SU-DHL-6 (cell line): ENCODE data around the gene SPHK1.

Experiments used
- H2AFZ ChIP-seq: fragments of 200-600 bp; sonication (generic); 2 replicates; pipeline ENCODE4 v1.6.1; 2014; ENCODE audit warnings: low read depth, mild to moderate bottlenecking, moderate library complexity, mixed read lengths, antibody characterized with exemption, low read length; ENCODE audit not compliant: severe bottlenecking
- H3F3A ChIP-seq: fragments of 200-600 bp; shearing (Covaris generic); 2 replicates; pipeline ENCODE4 v1.6.0; 2016; ENCODE audit warnings: antibody characterized with exemption, mild to moderate bottlenecking; ENCODE audit not compliant: insufficient read depth
- H3K27ac ChIP-seq: fragments of 200-600 bp; sonication (generic); 2 replicates; pipeline ENCODE4 v1.5.1; 2016; ENCODE audit warnings: low read depth, mild to moderate bottlenecking, low read length, moderate library complexity, mixed read lengths
- H3K27me3 ChIP-seq: fragments of 200-600 bp; sonication (generic), shearing (Covaris generic); 2 replicates; pipeline ENCODE4 v1.6.0; 2014; ENCODE audit warnings: mild to moderate bottlenecking, low read length
- H3K36me3 ChIP-seq: fragments of 200-600 bp; sonication (generic); 2 replicates; pipeline ENCODE4 v1.6.1; 2014; ENCODE audit warnings: mild to moderate bottlenecking, low read length, mixed read lengths
- H3K4me2 ChIP-seq: fragments of 300-600, 200-600 bp; shearing (Covaris generic), sonication (generic); 2 replicates; pipeline ENCODE4 v1.6.0; 2014; ENCODE audit warnings: low read length, low read depth, mild to moderate bottlenecking; ENCODE audit not compliant: poor library complexity, severe bottlenecking
- H3K4me3 ChIP-seq: fragments of 200-600 bp; sonication (generic); 2 replicates; pipeline ENCODE4 v1.5.1; 2014; ENCODE audit warnings: antibody characterized with exemption, low read length, mild to moderate bottlenecking, mixed read lengths; ENCODE audit not compliant: insufficient read depth, poor library complexity, severe bottlenecking
- H3K79me2 ChIP-seq: fragments of 200-600 bp; sonication (generic); 2 replicates; pipeline ENCODE4 v1.6.1; 2014; ENCODE audit warnings: mild to moderate bottlenecking, low read length, moderate library complexity; ENCODE audit not compliant: insufficient read depth
- H3K9ac ChIP-seq: fragments of 200-600 bp; sonication (generic); 2 replicates; pipeline ENCODE4 v1.7.0; 2014; ENCODE audit warnings: mild to moderate bottlenecking, low read length
- H3K9me2 ChIP-seq: fragments of 200-600 bp; sonication (generic); replicated peaks from 2 replicates; pipeline ENCODE4 v1.6.1; 2014; ENCODE audit warnings: low read length; ENCODE audit not compliant: insufficient read depth
- H3K9me3 ChIP-seq: fragments of 200-600 bp; sonication (generic); 2 replicates; pipeline ENCODE4 v1.6.1; 2014; ENCODE audit warnings: low read length, mixed read lengths; ENCODE audit not compliant: insufficient read depth
- H4K20me1 ChIP-seq: fragments of 200-600 bp; sonication (generic); 2 replicates; pipeline ENCODE4 v1.6.1; 2014; ENCODE audit warnings: low read depth, mild to moderate bottlenecking, antibody characterized with exemption, low read length, moderate library complexity, mixed read lengths
- EZH2phosphoT487 ChIP-seq: fragments of 200-600 bp; sonication (generic), shearing (Covaris generic); conservative IDR thresholded peaks from 2 replicates; pipeline ENCODE4 v1.6.1; 2018; ENCODE audit warnings: mild to moderate bottlenecking, antibody characterized with exemption, low read length, moderate library complexity, mixed read lengths
- TF ChIP-seq, protein P1 (sequence below): fragments of 200-600 bp; sonication (generic); IDR thresholded peaks from one replicate; pipeline ENCODE4 v1.5.1; 2017; ENCODE audit warnings: antibody characterized with exemption, mild to moderate bottlenecking, low read length, moderate library complexity; ENCODE audit not compliant: insufficient read depth, poor library complexity, severe bottlenecking

SPHK1 gene

DNA sequence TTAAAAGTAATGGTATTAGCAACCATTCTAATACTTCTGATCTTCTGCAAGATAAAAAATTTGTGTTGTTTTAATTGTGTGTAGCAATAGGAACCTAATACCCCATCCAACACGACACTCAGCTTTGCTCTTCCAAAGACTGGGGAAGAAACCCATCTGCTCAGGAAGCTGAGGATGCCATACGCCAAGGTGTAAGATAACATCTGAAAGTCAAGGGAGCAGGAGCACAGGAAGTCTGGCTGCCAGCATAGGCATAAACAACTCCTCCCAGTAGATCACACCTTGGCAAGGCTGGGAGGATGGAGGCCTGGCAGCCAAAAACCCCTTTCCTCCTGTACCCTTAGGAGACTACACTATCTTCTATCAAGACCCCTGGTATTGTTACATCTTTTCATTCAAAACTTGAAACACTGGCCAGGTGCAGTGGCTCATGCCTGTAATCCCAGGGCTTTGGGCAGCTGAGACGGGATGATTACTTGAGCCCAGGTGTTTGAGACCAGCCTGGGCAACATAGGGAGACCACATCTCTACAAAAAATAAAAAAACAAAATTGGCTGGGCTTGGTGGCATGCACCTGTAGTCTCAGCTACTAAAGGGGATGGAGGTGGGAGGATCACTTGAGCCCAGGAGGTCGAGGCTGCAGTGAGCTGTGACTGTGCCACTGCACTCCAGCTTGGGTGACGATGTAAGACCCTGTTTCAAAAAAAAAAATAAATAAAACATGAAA is 5.7 kb upstream of the SPHK1 start:
- Histone ChIP-seq H4K20me1 (no peaks in the 10 kb centered on the region), H3K27ac (no peak overlapping the region), H3K4me2 (no peak overlapping the region), H3K79me2 (no peaks in the 10 kb centered on the region), H2AFZ (no peak overlapping the region), H3K36me3 (no peaks in the 10 kb centered on the region), H3K4me3 (no peak overlapping the region), H3K9me3 (no peaks in the 10 kb centered on the region), H3K9me2 (no peaks in the 10 kb centered on the region), H3F3A (no peaks in the 10 kb centered on the region), H3K27me3 (no peaks in the 10 kb centered on the region), H3K9ac (no peak overlapping the region)
- no peak for TF ChIP-seq EZH2phosphoT487
- TF ChIP-seq, protein P1, sequence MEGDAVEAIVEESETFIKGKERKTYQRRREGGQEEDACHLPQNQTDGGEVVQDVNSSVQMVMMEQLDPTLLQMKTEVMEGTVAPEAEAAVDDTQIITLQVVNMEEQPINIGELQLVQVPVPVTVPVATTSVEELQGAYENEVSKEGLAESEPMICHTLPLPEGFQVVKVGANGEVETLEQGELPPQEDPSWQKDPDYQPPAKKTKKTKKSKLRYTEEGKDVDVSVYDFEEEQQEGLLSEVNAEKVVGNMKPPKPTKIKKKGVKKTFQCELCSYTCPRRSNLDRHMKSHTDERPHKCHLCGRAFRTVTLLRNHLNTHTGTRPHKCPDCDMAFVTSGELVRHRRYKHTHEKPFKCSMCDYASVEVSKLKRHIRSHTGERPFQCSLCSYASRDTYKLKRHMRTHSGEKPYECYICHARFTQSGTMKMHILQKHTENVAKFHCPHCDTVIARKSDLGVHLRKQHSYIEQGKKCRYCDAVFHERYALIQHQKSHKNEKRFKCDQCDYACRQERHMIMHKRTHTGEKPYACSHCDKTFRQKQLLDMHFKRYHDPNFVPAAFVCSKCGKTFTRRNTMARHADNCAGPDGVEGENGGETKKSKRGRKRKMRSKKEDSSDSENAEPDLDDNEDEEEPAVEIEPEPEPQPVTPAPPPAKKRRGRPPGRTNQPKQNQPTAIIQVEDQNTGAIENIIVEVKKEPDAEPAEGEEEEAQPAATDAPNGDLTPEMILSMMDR, result no peak

DNA sequence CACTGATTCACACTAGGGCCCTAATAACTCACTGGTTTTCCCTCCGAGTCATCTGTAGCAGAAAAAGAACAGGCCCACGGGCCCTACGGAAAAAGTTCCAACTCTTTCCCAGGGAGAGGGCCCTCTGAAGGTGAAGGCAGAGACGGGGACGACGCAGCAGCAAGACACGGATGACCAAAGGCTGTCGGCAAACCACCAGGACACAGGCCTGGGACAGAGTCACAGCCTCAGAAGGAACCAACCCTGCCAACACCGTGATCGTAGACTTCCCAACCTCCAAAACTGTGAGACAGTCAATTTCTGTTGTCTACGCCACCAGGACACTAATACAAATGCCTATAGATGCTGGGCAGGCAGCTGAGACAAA is 5.2 kb upstream of the SPHK1 start:
- no peaks in the 10 kb centered on the region for H3K9me3 ChIP-seq
- no peaks in the 10 kb centered on the region for H3K9me2 ChIP-seq
- H3K4me3 ChIP-seq, result no peak overlapping the region
- H3K27me3 ChIP-seq, result no peaks in the 10 kb centered on the region
- TF ChIP-seq, protein P1, result no peak
- TF ChIP-seq EZH2phosphoT487, result no peak
- no peak overlapping the region for H3K9ac ChIP-seq
- H3K79me2 ChIP-seq, result no peaks in the 10 kb centered on the region
- no peaks in the 10 kb centered on the region for H3F3A ChIP-seq
- H3K36me3 ChIP-seq, result no peaks in the 10 kb centered on the region
- no peaks in the 10 kb centered on the region for H4K20me1 ChIP-seq
- no peak overlapping the region for H3K27ac ChIP-seq
- H2AFZ ChIP-seq, result no peak overlapping the region
- no peak overlapping the region for H3K4me2 ChIP-seq

DNA sequence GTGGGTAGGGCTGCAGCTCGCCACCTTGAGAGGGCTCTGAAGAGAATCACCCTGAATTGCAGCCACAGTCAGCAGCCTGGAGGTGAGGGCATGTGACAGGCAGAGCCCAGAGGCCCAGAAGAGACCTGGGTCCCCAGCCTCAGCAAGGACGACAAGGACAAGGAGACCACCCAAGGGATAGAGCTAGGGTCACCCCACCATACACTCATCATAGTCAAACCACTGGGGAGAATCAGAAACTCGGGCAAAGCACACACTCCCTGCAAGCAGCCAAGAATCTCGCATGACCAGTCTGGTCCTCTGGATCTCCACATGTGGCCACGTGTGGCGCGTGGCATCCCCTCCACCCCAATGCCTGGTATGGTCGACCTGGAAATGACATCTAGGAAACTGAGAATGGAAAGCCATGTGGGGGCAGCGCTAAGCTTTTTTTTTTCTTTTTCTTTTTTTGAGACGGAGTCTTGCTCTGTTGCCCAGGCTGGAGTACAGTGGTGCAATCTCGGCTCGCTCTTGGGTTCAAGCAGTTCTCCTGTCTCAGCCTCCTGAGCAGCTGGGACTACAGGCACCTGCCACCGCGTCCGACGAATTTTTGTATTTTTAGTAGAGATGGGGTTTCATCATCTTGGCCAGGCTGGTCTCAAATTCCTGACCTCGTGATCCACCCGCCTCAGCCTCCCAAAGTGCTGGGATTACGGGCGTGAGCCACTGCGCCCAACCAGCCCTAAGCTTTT is 4.6 kb upstream of the SPHK1 start:
- no peaks in the 10 kb centered on the region for H3K27me3 ChIP-seq
- TF ChIP-seq, protein P1, result no peak
- TF ChIP-seq EZH2phosphoT487, result no peak
- no peak overlapping the region for H2AFZ ChIP-seq

More for the DNA sequence above, 4.6 kb upstream of the SPHK1 start:
- H3F3A ChIP-seq, result no peaks in the 10 kb centered on the region
- H4K20me1 ChIP-seq, result no peaks in the 10 kb centered on the region
- no peak overlapping the region for H3K27ac ChIP-seq
- no peak overlapping the region for H3K9ac ChIP-seq
- no peak overlapping the region for H3K4me2 ChIP-seq
- no peaks in the 10 kb centered on the region for H3K36me3 ChIP-seq
- H3K79me2 ChIP-seq, result no peaks in the 10 kb centered on the region
- H3K9me3 ChIP-seq, result no peaks in the 10 kb centered on the region
- no peaks in the 10 kb centered on the region for H3K9me2 ChIP-seq
- H3K4me3 ChIP-seq, result no peak overlapping the region
